Fibroblast of skin of scalp (primary cell): ENCODE results near the gene TERT.
"Not testable (repeated sequence)": the region's sequence is repeated elsewhere in the genome, so short reads cannot be mapped to it uniquely, and the experiment has no call there.

Experiments
- DNase-seq: peaks from one replicate; pipeline ENCODE4 v3.0.0-alpha.2; 2013

The TERT gene

DNA sequence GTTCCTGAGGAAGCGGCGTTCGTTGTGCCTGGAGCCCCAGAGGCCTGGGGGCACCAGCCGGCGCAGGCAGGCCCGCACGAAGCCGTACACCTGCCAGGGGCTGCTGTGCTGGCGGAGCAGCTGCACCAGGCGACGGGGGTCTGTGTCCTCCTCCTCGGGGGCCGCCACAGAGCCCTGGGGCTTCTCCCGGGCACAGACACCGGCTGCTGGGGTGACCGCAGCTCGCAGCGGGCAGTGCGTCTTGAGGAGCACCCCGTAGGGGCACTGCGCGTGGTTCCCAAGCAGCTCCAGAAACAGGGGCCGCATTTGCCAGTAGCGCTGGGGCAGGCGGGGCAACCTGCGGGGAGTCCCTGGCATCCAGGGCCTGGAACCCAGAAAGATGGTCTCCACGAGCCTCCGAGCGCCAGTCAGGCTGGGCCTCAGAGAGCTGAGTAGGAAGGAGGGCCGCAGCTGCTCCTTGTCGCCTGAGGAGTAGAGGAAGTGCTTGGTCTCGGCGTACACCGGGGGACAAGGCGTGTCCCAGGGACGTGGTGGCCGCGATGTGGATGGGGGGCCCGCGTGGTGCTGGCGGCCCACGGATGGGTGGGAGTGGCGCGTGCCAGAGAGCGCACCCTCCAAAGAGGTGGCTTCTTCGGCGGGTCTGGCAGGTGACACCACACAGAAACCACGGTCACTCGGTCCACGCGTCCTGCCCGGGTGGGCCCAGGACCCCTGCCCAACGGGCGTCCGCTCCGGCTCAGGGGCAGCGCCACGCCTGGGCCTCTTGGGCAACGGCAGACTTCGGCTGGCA, 1.3 kb downstream of the TERT start:
- DNase-seq, result no peak

DNA sequence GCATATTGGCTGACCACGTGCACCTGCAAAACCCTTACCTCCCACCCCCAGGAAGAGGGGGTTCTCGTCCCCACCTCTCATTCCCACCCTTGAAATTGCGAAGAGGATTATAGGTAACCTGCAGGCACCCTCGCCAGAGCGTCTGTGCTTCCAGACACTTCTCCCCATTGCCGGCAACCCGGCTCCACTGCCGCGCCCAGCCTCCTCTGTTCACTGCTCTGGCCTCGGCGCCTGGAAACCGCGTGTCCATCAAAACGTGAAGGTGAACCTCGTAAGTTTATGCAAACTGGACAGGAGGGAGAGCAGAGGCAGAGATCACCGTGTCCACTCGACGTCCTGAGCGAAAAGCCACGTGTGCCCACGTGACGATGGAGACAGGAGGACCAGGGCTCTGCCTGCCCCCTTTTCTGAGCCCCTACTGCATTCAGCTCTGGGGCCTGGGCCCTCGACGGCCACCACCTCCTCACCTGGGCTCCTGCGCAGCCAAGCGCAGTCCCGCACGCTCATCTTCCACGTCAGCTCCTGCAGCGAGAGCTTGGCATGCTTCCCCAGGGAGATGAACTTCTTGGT, 1.9 kb downstream of the TERT start:
- no peak for DNase-seq

DNA sequence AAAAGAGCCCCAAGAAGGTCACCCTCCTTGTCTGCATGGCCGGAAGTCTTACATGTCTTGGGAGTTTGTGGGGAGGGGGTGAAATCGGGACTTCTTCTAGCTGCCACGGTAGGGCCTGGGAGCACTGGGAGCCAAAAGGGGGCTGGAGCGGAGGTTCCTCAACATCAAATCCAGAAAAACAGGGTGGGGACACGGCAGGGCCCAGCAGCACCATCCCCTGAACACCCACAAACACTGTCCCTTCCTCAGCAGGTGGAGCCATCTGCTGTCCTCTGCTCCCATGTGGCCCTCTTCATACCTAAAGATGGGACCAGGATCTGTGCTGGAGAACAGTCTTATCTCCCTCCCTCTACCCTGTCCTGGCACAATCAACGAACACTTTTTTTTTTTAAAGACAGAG, 2.7 kb downstream of the TERT start:
- DNase-seq, result no peak

DNA sequence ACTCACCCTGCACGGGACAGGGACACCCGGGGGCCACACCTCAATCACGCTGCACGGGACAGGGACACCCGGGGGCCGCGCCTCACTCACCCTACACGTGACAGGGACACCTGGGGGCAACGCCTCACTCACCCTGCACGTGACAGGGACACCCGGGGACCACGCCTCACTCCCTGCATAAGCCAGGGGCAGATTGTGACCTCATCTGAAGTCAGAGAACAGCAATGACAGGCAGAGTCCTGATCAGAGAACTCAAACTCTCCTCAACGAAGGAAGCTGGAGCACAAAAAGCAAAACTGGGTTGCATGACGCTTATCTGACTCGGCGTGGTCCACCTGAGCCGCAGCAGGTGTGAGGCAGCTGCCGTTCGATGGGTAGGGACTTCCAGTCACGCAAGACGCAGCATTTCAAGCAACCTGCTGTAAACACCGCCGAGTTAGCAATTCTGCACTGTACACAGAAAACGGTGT, 3.2 kb downstream of the TERT start:
- no peak for DNase-seq

DNA sequence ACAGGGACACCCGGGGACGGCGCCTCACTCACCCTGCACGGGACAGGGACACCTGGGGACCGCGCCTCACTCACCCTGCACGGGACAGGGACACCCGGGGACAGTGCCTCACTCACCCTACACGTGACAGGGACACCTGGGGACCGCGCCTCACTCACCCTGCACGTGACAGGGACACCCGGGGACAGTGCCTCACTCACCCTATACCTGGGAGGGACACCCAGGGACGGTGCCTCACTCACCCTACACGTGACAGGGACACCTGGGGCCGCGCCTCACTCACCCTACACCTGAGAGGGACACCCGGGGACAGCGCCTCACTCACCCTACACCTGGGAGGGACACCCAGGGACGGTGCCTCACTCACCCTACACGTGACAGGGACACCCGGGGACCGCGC, 3.9 kb downstream of the TERT start:
- DNase-seq, result not testable (repeated sequence)

DNA sequence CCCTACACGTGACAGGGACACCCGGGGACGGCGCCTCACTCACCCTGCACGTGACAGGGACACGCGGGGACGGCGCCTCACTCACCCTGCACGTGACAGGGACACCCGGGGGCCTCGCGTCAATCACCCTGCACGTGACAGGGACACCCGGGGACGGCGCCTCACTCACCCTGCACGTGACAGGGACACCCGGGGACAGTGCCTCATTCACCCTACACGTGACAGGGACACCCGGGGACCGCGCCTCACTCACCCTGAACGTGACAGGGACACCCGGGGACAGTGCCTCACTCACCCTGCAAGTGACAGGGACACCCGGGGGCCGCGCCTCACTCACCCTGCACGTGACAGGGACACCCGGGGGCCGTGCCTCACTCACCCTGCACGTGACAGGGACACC, 5.3 kb downstream of the TERT start:
- DNase-seq, result not testable (repeated sequence)

DNA sequence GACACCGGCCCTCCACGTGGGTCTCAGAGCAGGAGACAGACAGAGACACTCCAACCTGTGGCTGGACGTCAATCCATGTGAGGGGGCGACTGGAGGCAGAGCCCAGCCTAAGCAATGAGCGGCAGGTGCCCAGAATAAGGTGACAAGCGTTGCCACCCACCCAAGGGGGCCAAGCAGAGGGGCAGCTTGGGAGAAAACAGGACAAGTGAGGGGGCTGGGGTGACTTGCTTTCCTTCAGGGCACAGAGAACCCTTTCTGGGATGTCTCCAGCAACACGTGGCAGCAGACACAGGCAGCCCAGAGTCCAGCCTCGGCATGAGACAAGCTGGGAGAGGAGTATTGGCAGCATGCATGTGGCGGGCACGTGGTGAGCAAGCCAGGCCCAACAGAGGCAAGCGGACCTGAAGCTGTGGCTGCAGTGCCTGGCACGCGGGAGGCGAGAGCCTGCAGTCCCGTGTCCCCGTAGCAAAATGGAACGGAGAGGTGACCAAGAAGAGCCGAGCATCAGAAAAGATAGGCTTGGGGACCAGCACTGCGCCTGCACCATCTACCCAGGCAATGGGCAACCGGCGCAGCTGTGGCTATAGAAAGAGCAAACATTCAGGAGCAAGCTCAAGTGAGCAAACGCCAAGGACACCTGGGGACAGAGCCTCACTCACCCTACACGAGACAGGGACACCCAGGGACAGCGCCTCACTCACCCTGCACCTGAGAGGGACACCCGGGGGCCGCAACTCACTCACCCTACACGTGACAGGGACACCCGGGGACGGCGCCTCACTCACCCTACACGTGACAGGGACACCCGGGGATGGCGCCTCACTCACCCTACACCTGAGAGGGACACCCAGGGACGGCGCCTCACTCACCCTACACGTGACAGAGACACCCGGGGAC, 6.2 kb downstream of the TERT start:
- no peak for DNase-seq

DNA sequence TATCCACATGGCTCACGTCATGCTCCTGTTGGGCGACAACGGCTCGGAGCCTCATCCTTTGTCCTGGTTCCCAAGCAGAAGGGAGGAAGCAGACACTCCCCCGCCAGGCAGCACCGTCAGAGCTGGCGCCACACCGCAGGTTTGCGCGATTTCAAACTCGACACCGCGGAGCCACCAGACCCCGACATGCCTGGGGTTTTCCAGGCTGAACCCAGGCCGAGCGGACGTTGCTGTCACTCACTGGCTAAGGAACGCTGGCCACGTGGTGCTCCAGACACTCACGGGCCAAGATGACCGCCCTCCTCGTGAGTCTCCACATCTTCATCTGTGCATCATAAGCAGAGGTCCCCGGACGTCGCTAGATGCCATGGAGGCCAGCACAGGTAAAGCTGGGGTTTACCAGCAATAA, 9.0 kb downstream of the TERT start:
- DNase-seq, result no peak

DNA sequence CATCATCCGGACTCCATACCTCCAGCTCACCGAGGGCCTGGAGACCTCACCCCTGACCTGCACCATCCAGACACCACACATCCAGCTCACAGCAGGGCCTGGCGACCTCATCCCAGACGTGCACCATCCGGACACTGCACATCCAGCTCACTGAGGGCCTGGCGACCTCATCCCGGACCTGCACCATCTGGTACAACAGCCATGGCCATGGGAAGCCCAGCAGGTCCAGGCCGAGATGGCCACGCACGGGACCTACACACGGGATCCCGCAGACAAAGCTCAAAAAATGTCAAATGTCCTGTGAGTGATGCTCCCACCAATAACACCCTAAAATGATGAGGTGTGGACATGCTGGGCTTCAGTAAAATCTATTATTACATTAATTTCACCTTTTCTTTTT, 9.7 kb downstream of the TERT start:
- DNase-seq, result no peak

DNA sequence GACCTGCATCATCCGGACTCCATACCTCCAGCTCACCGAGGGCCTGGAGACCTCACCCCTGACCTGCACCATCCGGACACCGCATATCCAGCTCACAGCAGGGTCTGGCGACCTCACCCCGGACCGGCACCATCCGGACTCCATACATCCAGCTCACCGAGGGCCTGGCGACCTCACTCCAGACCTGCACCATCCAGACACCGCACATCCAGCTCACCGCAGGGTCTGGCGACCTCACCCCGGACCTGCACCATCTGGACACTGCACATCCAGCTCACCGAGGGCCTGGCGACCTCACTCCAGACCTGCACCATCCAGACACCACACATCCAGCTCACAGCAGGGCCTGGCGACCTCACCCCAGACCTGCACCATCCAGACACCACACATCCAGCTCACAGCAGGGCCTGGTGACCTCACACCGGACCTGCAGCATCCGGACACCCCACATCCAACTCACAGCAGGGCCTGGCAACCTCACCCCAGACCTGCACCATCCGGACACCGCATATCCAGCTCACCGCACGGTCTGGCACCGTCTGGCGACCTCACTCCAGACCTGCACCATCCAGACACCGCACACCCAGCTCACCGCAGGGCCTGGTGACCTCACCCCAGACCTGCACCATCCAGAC, 10.4 kb downstream of the TERT start:
- DNase-seq, result not testable (repeated sequence)

DNA sequence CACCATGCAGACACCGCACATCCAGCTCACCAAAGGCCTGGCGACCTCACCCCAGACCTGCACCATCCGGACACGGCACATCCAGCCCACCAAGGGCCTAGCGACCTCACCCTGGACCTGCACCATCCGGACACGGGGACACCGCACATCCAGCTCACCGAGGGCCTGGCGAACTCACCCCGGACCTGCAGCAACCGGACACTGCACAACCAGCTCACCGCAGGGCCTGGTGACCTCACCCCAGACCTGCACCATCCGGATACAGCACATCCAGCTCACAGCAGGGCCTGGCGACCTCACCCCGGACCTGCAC, 11.2 kb downstream of the TERT start:
- not testable (repeated sequence) for DNase-seq

DNA sequence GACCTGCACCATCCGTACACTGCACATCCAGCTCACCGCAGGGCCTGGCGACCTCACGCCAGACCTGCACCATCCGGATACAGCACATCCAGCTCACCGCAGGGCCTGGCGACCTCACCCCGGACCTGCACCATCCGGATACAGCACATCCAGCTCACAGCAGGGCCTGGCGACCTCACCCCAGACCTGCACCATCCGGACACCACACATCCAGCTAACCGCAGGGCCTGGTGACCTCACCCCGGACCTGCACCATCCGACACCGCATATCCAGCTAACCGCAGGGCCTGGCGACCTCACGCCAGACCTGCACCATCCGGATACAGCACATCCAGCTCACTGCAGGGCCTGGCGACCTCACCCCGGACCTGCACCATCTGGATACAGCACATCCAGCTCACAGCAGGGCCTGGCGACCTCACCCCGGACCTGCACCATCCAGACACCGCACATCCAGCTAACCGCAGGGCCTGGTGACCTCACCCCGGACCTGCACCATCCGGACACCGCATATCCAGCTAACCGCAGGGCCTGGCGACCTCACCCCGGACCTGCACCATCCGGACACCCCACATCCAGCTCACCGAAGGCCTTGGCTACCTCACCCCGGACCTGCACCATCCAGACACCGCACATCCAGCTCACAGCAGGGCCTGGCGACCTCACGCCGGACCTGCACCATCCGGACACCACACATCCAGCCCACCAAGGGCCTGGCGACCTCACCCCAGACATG, 11.7 kb downstream of the TERT start:
- DNase-seq, result not testable (repeated sequence)

DNA sequence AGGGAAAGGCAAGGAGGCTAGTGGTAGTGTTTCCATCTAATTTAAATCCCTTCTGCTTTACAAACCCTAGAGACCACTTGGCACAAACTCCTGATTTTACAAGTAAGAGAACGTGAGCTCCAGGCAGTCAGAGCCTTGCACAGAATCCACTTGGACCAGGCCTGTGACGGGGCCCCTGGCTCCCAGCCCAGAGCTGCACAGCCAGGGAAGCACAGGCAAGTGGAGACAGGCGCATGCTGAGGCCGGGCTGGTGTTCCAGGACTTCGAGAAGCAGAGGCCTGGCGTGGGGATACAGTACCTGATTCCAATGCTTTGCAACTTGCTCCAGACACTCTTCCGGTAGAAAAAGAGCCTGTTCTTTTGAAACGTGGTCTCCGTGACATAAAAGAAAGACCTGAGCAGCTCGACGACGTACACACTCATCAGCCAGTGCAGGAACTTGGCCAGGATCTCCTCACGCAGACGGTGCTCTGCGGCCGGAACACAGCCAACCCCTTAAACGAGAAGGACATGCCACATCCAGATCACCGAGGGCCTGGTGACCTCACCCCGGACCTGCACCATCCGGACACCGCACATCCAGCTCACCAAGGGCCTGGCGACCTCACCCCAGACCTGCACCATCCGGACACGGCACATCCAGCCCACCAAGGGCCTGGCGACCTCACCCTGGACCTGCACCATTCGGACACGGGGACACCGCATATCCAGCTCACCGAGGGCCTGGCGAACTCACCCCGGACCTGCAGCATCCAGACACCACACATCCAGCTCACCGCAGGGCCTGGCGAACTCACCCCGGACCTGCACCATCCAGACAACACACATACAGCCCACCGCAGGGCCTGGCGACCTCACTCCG, 12.5 kb downstream of the TERT start:
- no peak for DNase-seq

DNA sequence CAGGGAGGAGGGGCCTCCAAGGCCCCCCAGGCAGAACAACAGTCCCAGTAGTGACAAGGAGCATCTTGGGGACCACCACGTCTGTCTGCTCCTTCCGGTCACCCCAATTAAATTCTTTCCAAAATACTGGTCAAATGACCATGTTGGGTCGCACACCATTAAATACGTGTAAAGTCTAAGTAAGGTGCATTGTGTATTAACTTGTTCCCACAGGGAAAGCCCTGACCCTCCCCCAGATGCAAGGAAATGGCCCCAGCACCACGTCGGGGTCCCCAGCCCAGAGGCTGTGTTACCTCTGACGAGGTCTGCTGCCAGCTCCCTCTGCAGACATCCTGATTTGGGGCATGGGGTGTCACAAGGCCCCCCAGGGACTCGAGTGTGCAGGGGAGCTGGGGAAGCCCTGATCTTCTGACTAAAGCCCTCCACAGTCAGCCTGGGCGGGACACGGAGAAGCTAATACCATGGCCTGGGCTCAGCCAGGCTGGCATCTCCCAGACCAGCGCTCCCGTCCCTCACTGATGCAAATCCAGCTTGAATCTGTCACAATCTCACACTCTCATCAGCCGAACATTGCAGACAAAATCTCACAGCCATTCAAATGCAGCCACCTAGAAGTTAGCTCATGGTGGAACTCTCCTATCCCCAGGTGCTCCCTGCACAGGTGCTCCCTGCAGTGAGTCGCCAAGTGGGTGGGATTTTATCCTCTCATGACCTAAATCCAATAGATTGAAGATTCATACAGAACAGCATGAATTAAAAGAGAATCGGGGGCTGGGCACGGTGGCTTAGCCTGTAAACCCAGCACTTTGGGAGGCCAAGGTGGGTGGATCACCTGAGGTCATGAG, 13.6 kb downstream of the TERT start:
- DNase-seq, result no peak

DNA sequence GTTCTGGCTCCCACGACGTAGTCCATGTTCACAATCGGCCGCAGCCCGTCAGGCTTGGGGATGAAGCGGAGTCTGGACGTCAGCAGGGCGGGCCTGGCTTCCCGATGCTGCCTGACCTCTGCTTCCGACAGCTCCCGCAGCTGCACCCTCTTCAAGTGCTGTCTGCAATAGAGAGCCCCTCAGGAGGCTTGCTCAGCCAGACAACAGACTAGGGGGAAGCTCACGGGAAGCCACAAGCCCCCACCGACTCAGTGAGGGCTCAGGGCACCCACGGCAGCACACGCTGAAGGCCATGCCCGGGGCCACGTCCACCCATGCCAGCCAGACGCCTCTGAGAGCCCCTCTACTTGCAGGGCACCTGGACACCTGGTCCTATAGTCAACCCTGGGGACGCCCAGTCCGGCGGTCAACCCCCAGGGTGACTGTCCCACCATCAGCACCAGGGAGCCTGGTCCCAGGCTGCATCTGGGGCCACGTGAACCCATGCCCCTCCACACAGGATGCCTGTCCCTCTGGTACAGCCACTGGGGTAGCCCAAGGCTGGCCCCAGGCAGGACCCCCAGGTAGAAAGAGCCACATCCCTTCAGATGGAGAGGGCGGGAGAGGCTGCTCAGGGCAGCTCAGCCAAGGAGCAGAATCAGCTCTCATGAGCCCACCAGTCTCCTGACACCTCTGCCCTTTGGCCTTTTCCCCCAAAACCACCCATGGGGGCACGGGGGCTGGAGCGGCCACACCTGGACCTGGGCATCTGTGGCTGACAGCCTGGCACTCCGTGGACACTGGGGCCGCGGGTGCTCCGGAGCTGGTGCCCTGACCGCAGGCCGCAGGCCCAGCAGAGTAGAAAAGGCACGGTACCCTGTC, 14.5 kb downstream of the TERT start:
- DNase-seq, result no peak

DNA sequence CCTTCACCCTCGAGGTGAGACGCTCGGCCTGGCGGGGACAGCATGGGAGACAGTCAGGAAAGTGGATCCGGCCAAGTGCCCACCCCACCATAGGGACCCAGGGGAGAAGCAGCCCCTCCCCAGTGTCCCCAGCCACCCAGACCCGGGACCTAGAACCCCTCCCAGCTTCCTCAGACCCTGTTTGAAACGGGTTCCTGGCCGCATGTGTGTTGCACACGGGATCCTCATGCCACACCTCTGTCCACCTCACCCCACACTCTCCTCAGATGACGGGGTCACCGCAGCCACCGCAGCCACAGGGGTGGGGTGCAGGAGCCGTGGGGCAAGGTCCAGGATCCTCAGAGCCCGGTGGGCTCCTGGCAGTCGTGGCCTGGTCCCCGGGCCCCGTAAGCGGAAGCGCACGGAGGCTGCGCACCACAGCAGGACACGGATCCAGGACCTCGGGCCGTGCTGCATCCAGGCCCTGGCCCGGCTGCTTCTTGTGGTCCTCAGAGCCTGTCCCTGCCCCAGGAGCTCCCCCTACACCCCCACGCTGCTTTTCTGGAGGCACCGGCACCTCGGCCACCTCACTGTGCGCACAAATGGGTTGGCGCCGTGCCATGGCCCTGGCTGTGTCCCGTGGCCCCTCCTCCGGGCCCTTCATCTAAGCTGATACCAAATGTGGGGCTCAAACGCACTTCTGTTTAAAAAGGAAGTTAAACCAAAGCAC, 15.3 kb downstream of the TERT start:
- no peak for DNase-seq

DNA sequence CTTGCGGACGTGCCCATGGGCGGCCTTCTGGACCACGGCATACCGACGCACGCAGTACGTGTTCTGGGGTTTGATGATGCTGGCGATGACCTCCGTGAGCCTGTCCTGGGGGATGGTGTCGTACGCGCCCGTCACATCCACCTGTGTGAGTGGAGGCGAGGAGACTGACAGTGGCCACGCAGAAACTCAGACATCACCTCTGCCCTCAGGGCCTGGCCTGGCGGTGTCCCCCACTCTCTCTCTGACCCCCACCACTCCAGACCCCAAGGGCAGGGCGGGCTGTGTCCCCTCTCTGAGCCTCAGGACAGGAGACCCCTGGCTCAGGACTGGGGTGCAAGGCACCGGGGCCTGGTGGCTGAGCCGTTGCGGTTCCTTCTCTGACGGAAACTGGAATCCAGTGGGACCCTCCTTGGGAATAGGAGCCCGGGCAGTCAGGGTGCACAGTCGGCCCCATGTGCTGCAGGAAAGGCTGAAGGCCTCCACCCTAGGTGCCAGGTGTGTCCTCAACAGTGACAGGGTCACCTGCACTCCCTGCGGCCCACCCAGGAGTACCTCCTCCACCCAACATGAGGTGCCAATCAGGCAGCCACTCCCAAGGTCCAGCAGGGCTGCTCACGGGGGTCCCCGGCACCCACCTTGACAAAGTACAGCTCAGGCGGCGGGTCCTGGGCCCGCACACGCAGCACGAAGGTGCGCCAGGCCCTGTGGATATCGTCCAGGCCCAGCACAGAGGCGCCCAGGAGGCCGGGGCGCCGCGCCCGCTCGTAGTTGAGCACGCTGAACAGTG, 16.0 kb downstream of the TERT start:
- no peak for DNase-seq

DNA sequence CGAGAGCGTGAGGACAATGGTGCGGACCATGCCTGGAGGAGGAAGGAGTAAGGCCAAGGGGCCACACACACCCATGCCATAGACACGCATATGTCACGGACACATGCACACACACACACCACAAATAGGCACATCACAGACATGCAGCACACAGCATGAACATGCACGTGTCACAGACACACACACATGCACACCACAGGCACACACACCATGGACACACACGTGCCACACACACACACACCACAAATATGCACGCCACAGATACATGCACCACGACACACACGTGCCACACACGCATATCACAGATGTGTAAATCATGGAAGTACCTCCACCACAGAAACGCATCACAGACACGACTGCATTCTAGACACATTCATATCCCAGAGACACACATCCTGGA, 16.7 kb downstream of the TERT start:
- DNase-seq, result no peak
